GM12801 (cell line): Measurements from ENCODE around the gene MUS81.

ENCODE experiments used
- CTCF ChIP-seq: IDR thresholded peaks from one replicate; pipeline ENCODE4 v1.5.1; 2011; ENCODE audit warnings: control low read depth; ENCODE audit not compliant: insufficient read length; ENCODE audit errors: extremely low read depth

The MUS81 gene

DNA sequence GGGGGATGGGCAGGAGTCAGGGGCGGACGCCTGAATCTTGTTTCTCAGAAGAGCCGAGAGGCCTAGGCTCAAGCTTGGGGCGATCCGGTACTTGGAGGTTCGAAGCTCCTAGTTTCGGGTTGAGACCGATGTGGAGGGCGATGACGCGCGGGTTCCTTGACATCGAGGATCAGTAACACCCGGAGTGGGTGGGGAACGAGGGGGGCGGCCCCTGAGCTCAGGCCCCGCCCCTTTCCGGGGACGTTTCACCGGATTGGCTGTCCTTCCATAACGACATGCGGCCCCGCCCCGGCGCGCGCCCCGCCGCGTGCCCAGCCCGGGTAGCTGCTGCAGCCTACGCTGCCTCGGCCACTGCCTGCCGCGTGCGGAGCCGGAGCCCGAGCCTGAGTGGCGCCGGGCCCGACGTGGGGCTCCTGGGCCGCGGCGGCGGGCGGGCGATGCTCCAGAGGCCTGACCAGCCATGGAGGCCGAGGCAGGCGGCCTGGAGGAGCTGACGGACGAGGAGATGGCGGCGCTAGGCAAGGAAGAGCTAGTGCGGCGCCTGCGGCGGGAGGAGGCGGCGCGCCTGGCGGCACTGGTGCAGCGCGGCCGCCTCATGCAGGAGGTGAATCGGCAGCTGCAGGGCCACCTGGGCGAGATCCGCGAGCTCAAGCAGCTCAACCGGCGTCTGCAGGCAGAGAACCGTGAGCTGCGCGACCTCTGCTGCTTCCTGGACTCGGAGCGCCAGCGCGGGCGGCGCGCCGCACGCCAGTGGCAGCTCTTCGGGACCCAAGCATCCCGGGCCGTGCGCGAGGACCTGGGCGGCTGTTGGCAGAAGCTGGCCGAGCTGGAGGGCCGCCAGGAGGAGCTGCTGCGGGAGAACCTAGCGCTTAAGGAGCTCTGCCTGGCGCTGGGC is 30.3 kb downstream of the MUS81 start, which contains the start of gene CCDC85B:
CCDC85B (plus strand) TSS at position 350 of the 895 bp plus-strand sequence; CDS start at position 461, 111 bp downstream.
- TF ChIP-seq CTCF: no peak

DNA sequence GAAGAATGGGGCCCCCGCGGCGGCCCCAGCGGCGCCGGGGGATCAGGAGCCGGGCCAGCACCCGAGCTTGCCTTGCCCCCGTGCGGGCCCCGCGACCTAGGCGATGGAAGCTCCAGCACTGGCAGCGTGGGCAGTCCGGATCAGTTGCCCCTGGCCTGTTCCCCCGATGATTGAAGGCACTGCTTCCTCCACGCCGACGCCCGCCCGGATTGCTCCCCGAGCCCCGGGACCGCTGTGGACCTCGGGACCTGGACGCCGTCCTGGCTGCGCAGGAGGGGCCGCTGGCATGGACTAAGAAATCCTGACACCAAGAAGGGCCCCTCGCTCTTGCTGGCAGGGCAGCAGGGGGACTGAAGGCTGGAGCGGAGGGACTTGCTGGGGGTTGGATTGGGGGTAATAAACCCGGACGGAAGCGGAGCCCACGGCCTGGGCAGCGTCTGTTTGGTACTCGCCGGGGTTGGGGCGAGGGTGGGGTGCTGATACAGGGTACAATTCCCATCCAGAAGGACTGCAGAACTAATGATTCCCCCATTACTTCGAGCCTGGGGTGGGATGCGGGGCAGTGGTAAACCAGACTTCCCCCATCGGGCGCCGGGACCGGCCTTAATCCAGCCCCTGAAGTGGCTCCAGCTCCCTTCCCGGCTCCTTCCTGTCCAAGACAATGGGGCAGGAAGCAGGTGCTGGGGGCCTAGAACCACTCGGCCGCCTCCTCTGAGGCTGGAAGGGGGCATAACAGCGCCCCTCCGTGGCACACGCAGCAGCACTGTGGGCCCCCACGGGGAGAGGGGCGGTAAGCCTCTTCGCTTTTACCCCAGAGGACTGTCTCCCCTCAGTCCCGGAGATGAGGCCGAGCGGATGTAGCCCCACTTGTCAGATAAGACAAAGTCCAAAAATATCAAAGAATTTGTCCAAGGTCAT is 31.2 kb downstream of the MUS81 start:
- no peak for TF ChIP-seq CTCF

DNA sequence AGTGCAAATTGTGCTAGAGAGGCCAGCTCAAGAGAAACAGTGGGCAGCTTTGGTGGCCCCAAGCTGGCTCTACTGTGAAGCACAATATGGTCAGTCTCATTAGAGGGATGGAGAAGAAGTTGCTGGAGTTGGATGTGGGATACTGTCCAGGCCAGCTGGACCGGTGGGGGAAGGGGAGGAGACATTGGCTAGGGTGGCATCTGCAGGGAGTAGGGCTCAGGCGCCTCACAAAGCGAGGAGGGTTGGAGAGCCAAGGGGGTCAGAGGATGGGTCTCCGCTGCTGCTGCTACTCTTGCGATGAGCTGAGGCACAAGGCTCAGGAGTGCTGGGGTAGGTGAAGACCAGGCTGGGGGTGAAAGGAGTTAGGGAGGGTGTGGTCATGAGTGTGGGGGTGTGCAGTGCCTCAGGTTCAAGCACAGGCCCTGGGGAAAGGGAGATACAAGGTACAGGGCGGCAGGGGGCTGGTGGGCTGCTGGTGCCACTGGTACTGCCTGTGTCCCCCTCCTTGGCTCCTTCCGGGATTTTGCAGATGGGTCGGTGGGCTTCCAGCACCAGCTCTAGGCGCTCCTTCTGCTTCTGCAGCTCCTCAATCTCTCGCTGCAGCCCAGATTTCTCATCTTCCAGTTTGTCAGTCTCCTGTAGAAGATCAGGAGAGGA is 32.6 kb downstream of the MUS81 start:
- TF ChIP-seq CTCF: no peak

- TF ChIP-seq CTCF: no peak
Observed at GRCh38 chr11:65894034-65894591, 33.9 kb downstream of the MUS81 start.

DNA sequence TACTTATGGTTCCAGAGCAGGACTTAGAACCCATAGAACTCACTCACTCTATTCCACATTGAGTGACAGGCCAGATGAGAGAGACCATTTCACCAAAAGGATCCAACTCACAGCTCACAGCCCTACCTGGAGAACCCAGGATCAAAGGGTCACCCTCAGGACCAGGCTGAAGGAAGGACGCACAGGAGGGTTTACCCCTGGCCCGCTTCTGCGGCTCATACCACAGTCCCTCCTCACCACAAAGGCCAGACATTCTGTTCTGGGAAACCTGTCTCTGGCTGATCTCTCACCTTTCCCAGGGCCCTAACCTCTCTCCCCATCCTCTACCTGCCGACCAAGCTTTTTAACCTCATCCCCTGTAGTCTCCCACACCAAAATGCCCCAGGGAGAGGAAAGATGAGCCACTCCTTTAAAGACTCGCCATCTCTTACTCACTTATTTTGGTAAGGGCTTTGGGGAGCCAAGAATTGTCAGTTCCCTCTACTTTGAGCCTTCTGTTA is 35.3 kb downstream of the MUS81 start:
- TF ChIP-seq CTCF: no peak

GRCh38 chr11:65896034-65896999 is 36.1 kb downstream of the MUS81 start:
- TF ChIP-seq CTCF: no peak
